GM10248 (cell line): ENCODE measurements around the gene SLC6A6.

ENCODE experiments used
- CTCF ChIA-PET: fragments of 300-600 bp; sonication (Branson Sonifier 250); formaldehyde crosslinking; extraction: SDS; loops from one replicate; lab custom pipeline; 2021; ENCODE audit warnings: antibody characterized with exemption; lab: Yijun Ruan, JAX
- POLR2A ChIA-PET: fragments of 350-650 bp; sonication (Branson Sonifier 250); formaldehyde crosslinking; extraction: SDS; loops from one replicate; lab custom pipeline; 2020; ENCODE audit warnings: antibody characterized with exemption; lab: Yijun Ruan, JAX
- DNase-seq: peaks from one replicate; pipeline ENCODE4 v3.0.0; 2012; ENCODE audit errors: extremely low spot score
- CTCF ChIP-seq: IDR thresholded peaks from 2 replicates; pipeline ENCODE4 v1.5.1; 2012; ENCODE audit warnings: mild to moderate bottlenecking, low read depth; ENCODE audit errors: extremely low read depth, missing control alignments, control extremely low read depth

The SLC6A6 gene

GRCh38 chr3:14396031-14396692 is 6.2 kb upstream of the SLC6A6 start:
- ChIA-PET POLR2A (no interaction called here), CTCF (no interaction called here)
- no peak for DNase-seq
- no peak for TF ChIP-seq CTCF

- CTCF ChIA-PET: no interaction called here
- POLR2A ChIA-PET: no interaction called here
- TF ChIP-seq CTCF: no peak
- DNase-seq: no peak
Measured at GRCh38 chr3:14397046-14397445, 5.4 kb upstream of the SLC6A6 start.

- no peak for TF ChIP-seq CTCF
- CTCF ChIA-PET: no interaction called here
Measured at GRCh38 chr3:14397531-14397930, 4.9 kb upstream of the SLC6A6 start.

GRCh38 chr3:14397940-14398796 is 4.2 kb upstream of the SLC6A6 start:
- POLR2A ChIA-PET: no interaction called here
- CTCF ChIA-PET: interaction anchor here (0.8 to 3.2 kb wide), 6 partner anchors 34 to 195 kb away, joined by 3 to 17 read pairs (median 3); no protein-coding TSS in a partner anchor
- DNase-seq: no peak
- no peak for TF ChIP-seq CTCF

More at GRCh38 chr3:14397531-14397930, 4.9 kb upstream of the SLC6A6 start:
- no peak for DNase-seq
- POLR2A ChIA-PET: no interaction called here

GRCh38 chr3:14398797-14399106 is 3.7 kb upstream of the SLC6A6 start:
- peak; percentile 9 for TF ChIP-seq CTCF
- ChIA-PET CTCF (interaction anchor here (0.8 to 3.2 kb wide), 9 partner anchors 10 to 195 kb away, joined by 3 to 17 read pairs (median 3); no protein-coding TSS in a partner anchor), POLR2A (interaction anchor here (0.6 kb wide), 1 partner anchor 34 kb away, joined by 3 read pairs; no protein-coding TSS in a partner anchor)
- DNase-seq: no peak

GRCh38 chr3:14401692-14402303 is 608 bp upstream of the SLC6A6 start:
- POLR2A ChIA-PET: no interaction called here
- CTCF ChIA-PET: interaction anchor here (0.9 to 3.3 kb wide), 10 partner anchors 20 to 71 kb away, joined by 3 to 14 read pairs (median 4); no protein-coding TSS in a partner anchor
- no peak for DNase-seq
- no peak for TF ChIP-seq CTCF
